SK-N-SH treated with all-trans-retinoic acid at 6 μM for 48 hours (cell line): ENCODE measurements around the gene JPT2.

Experiments
- ATAC-seq: fragments of 200-7000 bp; cut with Tn5 transposase; 3 replicates; pipeline ENCODE4 v1.9.1; 2020; ENCODE audit warnings: mild to moderate bottlenecking, moderate library complexity
- ARNTL ChIP-seq: fragments of 450-650 bp; formaldehyde crosslinking; IDR thresholded peaks from 2 replicates; pipeline ENCODE4 v1.5.0; 2020; ENCODE audit warnings: low read depth, mild to moderate bottlenecking, moderate library complexity, borderline replicate concordance
- BACH2 ChIP-seq: fragments of 250-450 bp; sonication (Bioruptor Pico); IDR thresholded peaks from 2 replicates; pipeline ENCODE4 v1.9.0; 2021; ENCODE audit warnings: mild to moderate bottlenecking, borderline replicate concordance
- CREB5 ChIP-seq: fragments of 250-450 bp; sonication (Bioruptor Pico); IDR thresholded peaks from 2 replicates; pipeline ENCODE4 v1.5.1; 2020; ENCODE audit warnings: low read depth, mild to moderate bottlenecking, moderate library complexity
- CSDC2 ChIP-seq: fragments of 250-450 bp; sonication (Bioruptor Pico); IDR thresholded peaks from 2 replicates; pipeline ENCODE4 v1.5.0; 2020; ENCODE audit warnings: mild to moderate bottlenecking, moderate library complexity
- CSRNP3 ChIP-seq: fragments of 250-450 bp; sonication (Bioruptor Pico); IDR thresholded peaks from 2 replicates; pipeline ENCODE4 v1.5.1; 2021; ENCODE audit warnings: mild to moderate bottlenecking, moderate library complexity
- ESRRG ChIP-seq: fragments of 250-450 bp; sonication (Bioruptor Pico); IDR thresholded peaks from 2 replicates; pipeline ENCODE4 v1.6.1; 2021; ENCODE audit warnings: mild to moderate bottlenecking
- GLIS3 ChIP-seq: fragments of 250-450 bp; sonication (Bioruptor Pico); IDR thresholded peaks from 2 replicates; pipeline ENCODE4 v1.5.0; 2020; ENCODE audit warnings: mild to moderate bottlenecking, moderate library complexity
- ISL1 ChIP-seq: fragments of 250-450 bp; sonication (Bioruptor Pico); IDR thresholded peaks from 2 replicates; pipeline ENCODE4 v2.1.2; 2022; ENCODE audit warnings: mild to moderate bottlenecking, moderate library complexity
- OSR1 ChIP-seq: fragments of 250-450 bp; sonication (Bioruptor Pico); IDR thresholded peaks from 2 replicates; pipeline ENCODE4 v1.8.0; 2022; ENCODE audit warnings: moderate library complexity, mild to moderate bottlenecking, inconsistent platforms
- PATZ1 ChIP-seq: fragments of 250-450 bp; sonication (Bioruptor Pico); IDR thresholded peaks from 2 replicates; pipeline ENCODE4 v1.8.0; 2020; ENCODE audit warnings: mild to moderate bottlenecking, moderate library complexity, borderline replicate concordance
- POU6F1 ChIP-seq: fragments of 250-450 bp; sonication (Bioruptor Pico); IDR thresholded peaks from 2 replicates; pipeline ENCODE4 v1.8.0; 2021; ENCODE audit warnings: low read depth, mild to moderate bottlenecking, moderate library complexity, borderline replicate concordance
- PPARA ChIP-seq: fragments of 250-450 bp; sonication (Bioruptor Pico); IDR thresholded peaks from 2 replicates; pipeline ENCODE4 v1.5.0; 2020; ENCODE audit warnings: mild to moderate bottlenecking, borderline replicate concordance
- RARB ChIP-seq: fragments of 250-450 bp; sonication (Bioruptor Pico); IDR thresholded peaks from 2 replicates; pipeline ENCODE4 v1.8.0; 2021; ENCODE audit warnings: mild to moderate bottlenecking, moderate library complexity
- SNAI2 ChIP-seq: fragments of 250-450 bp; sonication (Bioruptor Pico); IDR thresholded peaks from 2 replicates; pipeline ENCODE4 v1.5.0; 2020; ENCODE audit warnings: mild to moderate bottlenecking, moderate library complexity
- TCF4 ChIP-seq: fragments of 250-450 bp; sonication (Bioruptor Pico); IDR thresholded peaks from 2 replicates; pipeline ENCODE4 v1.8.0; 2021; ENCODE audit warnings: mild to moderate bottlenecking, moderate library complexity, borderline replicate concordance
- TSHZ2 ChIP-seq: fragments of 250-450 bp; sonication (Bioruptor Pico); IDR thresholded peaks from 2 replicates; pipeline ENCODE4 v1.5.0; 2020; ENCODE audit warnings: mild to moderate bottlenecking, moderate library complexity
- ZC3H10 ChIP-seq: fragments of 250-450 bp; sonication (Bioruptor Pico); IDR thresholded peaks from 2 replicates; pipeline ENCODE4 v1.5.1; 2021; ENCODE audit warnings: mild to moderate bottlenecking, moderate library complexity
- ZFP3 ChIP-seq: fragments of 250-450 bp; sonication (Bioruptor Pico); IDR thresholded peaks from 2 replicates; pipeline ENCODE4 v1.5.0; 2020; ENCODE audit warnings: mild to moderate bottlenecking, moderate library complexity
- ZFP30 ChIP-seq: fragments of 450-650 bp; formaldehyde crosslinking; IDR thresholded peaks from 2 replicates; pipeline ENCODE4 v1.5.0; 2022; ENCODE audit warnings: mild to moderate bottlenecking, moderate library complexity
- ZNF565 ChIP-seq: fragments of 450-650 bp; formaldehyde crosslinking; conservative IDR thresholded peaks from 2 replicates; pipeline ENCODE4 v1.5.0; 2020; ENCODE audit warnings: low read depth, mild to moderate bottlenecking, moderate library complexity
- ZNF70 ChIP-seq: fragments of 450-650 bp; formaldehyde crosslinking; IDR thresholded peaks from 2 replicates; pipeline ENCODE4 v1.5.0; 2020; ENCODE audit warnings: mild to moderate bottlenecking, moderate library complexity
- ZNF8 ChIP-seq: fragments of 450-650 bp; formaldehyde crosslinking; IDR thresholded peaks from 2 replicates; pipeline ENCODE4 v1.5.0; 2020; ENCODE audit warnings: mild to moderate bottlenecking, moderate library complexity

Gene JPT2

GRCh38 chr16:1746693-1747195, 68.7 kb downstream of the JPT2 start:
- peak; percentile 9; the same call in 2 of the 3 replicates for ATAC-seq
- TF ChIP-seq CREB5 (CRISPR knock-in tag), result no peak
- TF ChIP-seq TCF4 (CRISPR knock-in tag), result no peak
- no peak for TF ChIP-seq ISL1
- TF ChIP-seq ARNTL (CRISPR knock-in tag), result no peak
- no peak for TF ChIP-seq PPARA (CRISPR knock-in tag)
- TF ChIP-seq CSDC2 (CRISPR knock-in tag), result no peak
- no peak for TF ChIP-seq TSHZ2
- TF ChIP-seq ZNF70 (CRISPR knock-in tag), result no peak
- no peak for TF ChIP-seq ZC3H10 (CRISPR knock-in tag)
- no peak for TF ChIP-seq OSR1 (CRISPR knock-in tag)
- no peak for TF ChIP-seq ZNF565 (CRISPR knock-in tag)
- no peak for TF ChIP-seq POU6F1
- no peak for TF ChIP-seq PATZ1 (CRISPR knock-in tag)
- TF ChIP-seq SNAI2 (CRISPR knock-in tag), result no peak
- TF ChIP-seq ZNF8 (CRISPR knock-in tag), result no peak
- no peak for TF ChIP-seq ESRRG (CRISPR knock-in tag)
- TF ChIP-seq ZFP3 (CRISPR knock-in tag), result no peak
- TF ChIP-seq ZFP30, result no peak
- TF ChIP-seq BACH2, result no peak
- no peak for TF ChIP-seq RARB (CRISPR knock-in tag)
- TF ChIP-seq, all 23 proteins: peak for 0

- no peak for ATAC-seq
- TF ChIP-seq OSR1 (CRISPR knock-in tag), result no peak
- no peak for TF ChIP-seq GLIS3 (CRISPR knock-in tag)
- TF ChIP-seq POU6F1, result no peak
- TF ChIP-seq SNAI2 (CRISPR knock-in tag), result no peak
- TF ChIP-seq TCF4 (CRISPR knock-in tag), result no peak
- TF ChIP-seq CSRNP3, result no peak
These were observed 69.9 kb downstream of the JPT2 start for GRCh38 chr16:1747934-1748333.
